NCI-H446 treated with DMSO at 0.1 percent for 48 hours (cell line): ENCODE results near the gene PCCA.
A peak's percentile ranks its signal among the peaks of the same experiment; 100 is the strongest.
"Not testable (repeated sequence)": the region's sequence is repeated elsewhere in the genome, so short reads cannot be mapped to it uniquely, and the experiment has no call there.

ENCODE experiments used
- DNase-seq: peaks from one replicate; lab custom pipeline; 2025; lab: John Stamatoyannopoulos, UW

Gene PCCA

DNA sequence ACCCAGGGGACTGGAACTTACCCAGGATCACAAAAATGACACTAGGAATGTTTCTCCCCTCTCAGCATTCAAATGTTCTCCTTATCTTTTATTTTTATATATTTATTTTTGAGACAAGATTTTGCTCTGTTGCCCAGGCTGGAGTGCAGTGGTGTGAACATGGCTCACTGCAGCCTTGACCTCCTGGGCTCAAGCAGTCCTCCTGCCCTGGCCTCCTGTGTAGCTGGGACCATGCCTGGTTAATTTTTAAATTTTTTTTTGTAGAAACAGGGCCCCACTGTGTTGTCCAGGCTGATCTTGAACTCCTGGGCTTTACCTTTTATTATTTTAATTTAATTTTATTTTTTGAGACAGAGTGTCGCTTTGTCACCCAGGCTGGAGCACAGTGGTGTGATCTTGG, 108.2 kb downstream of the PCCA start:
- DNase-seq: no peak

GRCh38 chr13:100197591-100198365, 108.9 kb downstream of the PCCA start:
- DNase-seq: no peak

- DNase-seq: no peak
These were observed 114.9 kb downstream of the PCCA start for GRCh38 chr13:100203696-100204367.

DNA sequence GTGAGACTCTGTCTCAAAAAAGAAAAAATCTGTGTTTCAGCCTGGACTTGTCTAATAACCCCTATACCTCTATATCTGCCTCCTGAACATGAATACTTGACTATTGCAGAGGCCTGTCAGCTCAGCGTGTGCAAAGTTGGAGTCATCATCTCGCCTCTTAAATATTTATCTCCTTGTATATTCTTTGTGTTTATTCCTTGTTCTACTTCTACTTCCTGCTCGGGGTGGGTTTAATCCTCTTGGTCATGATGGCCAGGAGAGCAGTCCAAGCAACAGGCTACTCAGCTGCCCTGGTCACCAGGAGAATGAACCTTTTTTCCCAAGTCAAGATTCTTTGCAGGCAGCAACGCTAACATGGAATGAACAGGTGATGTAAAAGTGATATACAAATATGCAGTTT, 119.1 kb downstream of the PCCA start:
- DNase-seq: no peak

DNA sequence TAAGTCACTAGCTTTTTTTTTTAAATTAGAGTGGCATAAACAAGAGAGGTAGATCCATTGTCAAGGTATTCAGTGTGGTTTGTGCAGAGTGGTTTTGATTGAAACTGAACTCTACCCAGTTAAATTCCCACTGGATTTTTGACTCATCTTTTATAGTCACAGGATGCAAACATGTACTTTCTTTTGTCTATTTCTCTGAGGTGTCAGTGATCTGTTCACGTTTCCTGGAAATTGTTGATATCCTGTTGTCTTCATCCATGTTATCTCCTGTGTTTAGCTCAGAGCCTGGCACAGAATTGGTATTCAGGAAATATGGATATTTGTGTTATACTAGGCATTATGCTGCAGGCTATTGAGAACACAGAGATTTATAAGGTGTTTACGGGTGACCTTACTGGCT, 119.7 kb downstream of the PCCA start:
- no peak for DNase-seq

DNA sequence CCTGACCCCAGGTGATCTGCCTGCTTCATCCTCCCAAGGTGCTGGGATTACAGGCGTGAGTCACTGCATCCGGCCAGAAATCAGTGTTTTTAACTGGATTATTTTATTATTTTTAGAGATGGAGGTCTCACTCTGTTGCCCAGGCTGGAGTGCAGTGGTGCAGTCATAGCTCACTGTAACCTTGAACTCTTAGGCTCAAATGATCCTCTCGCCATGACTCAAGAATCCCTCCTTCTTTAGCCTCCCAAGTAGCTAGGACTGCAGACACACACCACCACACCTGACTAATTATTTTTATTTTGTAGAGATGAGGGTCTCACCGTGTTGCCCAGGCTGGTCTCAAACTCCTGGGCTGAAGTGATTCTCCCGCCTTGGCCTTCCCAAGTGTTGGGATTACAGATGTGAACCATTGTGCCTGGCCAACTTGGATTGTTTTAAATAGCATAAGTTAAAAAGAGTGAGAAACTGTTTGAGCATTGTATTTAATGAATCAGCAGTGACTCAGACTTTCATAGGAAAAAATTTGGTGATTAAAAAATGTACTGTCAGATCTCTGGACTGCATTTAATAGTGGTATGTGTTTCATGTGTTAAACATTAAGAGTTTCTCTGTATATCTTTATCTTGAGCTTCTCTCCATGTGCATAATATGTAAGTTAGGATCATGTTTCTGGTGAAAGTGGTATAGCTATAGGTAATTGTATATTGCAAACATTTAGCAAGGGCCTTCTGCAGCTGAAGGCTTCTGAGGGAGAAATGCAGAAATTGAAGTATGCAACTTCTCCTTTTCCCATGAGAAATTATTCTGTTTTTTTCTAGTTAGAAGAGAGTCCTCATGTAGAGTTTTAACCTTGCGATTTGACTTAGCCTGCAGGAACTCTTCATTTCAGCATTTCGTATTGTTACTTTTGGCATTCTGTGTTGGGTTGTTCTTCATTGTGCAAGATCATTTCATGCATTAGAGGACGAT, 121.2 kb downstream of the PCCA start:
- DNase-seq: no peak

- DNase-seq: no peak
These were observed 122.3 kb downstream of the PCCA start for GRCh38 chr13:100211016-100211710.

- no peak for DNase-seq
These were observed 124.1 kb downstream of the PCCA start for GRCh38 chr13:100212904-100213553.

DNA sequence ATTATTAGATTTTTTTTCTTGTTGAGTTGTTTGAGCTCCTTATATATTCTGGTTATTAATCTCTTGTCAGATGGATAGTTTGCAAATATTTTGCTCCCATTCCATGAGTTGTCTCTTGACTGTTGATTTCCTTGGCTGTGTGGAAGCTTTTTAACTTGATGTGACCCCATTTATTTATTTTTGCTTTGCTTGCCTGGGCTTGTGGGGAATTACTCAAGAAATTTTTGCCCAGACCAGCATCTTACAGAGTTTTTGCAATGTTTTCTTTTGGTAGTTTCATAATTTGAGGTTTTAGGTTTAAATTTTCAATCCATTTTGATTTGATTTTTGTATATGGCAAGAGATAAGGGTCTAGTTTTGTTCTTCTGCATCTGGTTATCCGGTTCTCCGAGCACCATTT, 124.7 kb downstream of the PCCA start:
- no peak for DNase-seq

DNA sequence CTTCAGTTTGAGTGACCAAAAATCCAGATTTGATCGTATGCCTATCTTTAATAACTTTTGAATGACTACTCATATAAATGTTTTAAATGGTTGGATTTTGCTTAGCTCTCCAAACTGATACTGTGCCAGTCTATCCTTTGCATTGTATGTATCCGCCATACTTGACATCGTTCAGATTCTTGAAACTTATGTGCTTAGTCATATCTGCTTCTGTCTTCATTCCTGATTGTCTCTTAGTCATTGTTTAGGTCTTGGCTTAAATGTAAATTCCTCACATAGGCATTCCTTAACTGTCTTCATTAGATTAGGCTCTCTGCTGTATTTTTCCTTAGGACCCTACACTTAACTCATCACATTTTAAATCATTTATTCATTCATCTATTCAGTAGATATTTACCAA, 126.0 kb downstream of the PCCA start:
- no peak for DNase-seq

GRCh38 chr13:100221166-100221565, 132.3 kb downstream of the PCCA start:
- no peak for DNase-seq

DNA sequence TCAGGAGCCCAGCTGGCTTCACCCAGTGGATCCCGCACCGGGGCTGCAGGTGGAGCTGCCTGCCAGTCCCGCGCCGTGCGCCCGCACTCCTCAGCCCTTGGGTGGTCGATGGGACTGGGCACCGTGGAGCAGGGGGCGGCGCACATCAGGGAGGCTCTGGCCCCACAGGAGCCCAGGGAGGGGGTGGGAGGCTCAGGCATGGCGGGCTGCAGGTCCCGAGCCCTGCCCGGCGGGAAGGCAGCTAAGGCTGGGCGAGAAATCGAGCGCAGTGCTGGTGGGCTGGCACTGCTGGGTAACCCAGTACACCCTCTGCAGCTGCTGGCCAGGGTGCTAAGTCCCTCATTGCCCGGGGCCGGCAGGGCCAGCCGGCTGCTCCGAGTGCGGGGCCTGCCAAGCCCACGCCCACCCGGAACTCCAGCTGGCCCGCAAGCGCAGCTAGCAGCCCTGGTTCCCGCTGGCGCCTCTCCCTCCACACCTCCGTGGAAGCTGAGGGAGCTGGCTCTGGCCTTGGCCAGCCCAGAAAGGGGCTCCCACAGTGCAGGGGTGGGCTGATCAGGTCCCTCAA, 135.2 kb downstream of the PCCA start:
- DNase-seq: not testable (repeated sequence)

- DNase-seq: no peak
These were observed 140.7 kb downstream of the PCCA start for GRCh38 chr13:100229603-100230002.

DNA sequence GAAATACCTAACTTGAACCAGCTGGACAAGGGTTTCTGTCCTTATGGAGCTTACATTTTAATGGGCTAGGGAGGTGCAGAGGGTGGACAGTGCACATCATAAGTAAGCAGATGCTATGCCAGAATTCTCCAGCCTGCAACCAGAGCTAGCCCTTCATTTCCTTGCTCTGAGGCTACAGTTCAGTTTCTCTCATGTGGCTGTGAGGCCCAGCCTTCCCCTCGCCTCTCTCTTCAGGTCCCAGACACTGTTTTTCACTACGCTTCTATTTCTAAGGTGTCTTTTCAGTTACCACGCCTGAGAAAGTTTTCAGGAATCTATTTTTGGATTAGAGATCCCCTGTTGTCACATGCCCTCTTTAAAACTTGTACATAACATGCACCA, 141.9 kb downstream of the PCCA start:
- no peak for DNase-seq

- no peak for DNase-seq
These were observed 142.3 kb downstream of the PCCA start for GRCh38 chr13:100231176-100231575.

- peak; percentile 4 for DNase-seq
These were observed 145.1 kb downstream of the PCCA start for GRCh38 chr13:100234006-100234405.

DNA sequence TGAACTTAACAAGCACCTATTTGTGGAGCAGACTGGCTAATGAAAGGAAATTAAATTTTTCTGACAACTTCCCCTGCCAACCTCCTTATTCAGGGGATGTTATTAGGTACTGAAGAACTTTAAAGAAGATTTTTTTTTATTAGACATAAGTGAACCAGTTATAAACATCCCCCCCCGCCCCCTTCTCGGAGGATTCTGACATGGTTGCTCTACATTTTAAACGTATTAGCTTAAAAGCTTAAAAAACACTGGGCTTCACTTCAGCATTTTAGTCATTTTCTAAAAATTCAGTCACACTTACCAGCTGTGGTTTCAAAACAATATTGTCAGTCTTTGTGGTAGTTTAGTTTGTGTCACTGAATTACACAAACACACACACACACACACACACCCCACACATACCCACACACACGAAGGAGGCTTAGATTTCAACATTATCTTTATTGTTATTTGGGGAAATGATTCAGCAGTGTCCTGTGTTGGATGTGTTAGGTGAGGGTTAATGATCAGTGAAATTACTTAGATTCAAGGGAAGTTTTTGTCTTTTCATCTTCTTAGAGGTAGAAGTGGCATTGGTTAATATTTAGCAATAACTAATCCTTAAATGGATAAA, 145.7 kb downstream of the PCCA start:
- no peak for DNase-seq

DNA sequence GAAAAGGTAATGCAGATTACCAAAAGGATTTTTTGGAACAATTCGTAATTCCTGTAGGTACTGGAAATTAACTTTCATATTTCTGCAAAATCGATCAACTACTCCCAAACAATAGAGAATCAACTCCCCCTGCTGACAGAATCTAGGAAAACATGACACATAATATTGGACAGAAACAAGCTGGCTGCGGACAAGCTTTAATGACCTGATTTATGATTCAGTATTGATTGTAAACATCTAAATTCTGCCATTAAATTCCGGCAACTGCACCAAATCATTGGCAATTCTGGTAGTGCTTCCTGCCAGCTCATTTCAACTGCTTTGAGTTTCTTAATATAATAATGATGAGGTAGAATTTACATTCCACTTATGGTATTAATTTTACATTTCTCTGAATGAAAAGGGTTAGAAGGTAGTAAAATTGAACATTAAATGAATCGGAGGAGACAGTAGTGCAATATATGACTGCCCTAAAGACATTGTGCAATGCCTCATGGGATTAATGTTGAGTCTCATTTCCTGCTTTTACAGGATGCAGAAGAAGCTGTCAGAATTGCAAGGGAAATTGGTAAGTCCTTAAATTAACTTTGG, 146.5 kb downstream of the PCCA start:
- peak; percentile 36 for DNase-seq

GRCh38 chr13:100240109-100240779, 151.4 kb downstream of the PCCA start:
- DNase-seq: no peak

GRCh38 chr13:100244431-100244830, 155.5 kb downstream of the PCCA start:
- no peak for DNase-seq
